ENCODE measurements around the gene ADGRF1. TPM values are rescaled to one million over a fixed set of nuclear protein-coding genes. Genes with fewer than 3 reads are reported as not detected.
A peak's percentile ranks its signal among the peaks of the same experiment; 100 is the strongest.
"Not testable (repeated sequence)": the region's sequence is repeated elsewhere in the genome, so short reads cannot be mapped to it uniquely, and the experiment has no call there.

The ADGRF1 gene
- total RNA-seq, 1 donor from 2014 or later = not detected

- TF ChIP-seq, protein P1, sequence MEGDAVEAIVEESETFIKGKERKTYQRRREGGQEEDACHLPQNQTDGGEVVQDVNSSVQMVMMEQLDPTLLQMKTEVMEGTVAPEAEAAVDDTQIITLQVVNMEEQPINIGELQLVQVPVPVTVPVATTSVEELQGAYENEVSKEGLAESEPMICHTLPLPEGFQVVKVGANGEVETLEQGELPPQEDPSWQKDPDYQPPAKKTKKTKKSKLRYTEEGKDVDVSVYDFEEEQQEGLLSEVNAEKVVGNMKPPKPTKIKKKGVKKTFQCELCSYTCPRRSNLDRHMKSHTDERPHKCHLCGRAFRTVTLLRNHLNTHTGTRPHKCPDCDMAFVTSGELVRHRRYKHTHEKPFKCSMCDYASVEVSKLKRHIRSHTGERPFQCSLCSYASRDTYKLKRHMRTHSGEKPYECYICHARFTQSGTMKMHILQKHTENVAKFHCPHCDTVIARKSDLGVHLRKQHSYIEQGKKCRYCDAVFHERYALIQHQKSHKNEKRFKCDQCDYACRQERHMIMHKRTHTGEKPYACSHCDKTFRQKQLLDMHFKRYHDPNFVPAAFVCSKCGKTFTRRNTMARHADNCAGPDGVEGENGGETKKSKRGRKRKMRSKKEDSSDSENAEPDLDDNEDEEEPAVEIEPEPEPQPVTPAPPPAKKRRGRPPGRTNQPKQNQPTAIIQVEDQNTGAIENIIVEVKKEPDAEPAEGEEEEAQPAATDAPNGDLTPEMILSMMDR (IDR thresholded peaks at IDR 0.05; ENCODE audit: unreplicated experiment) = no peak
- peaks cover 2% of the 10 kb centered on the region for H3K27me3 Mint-ChIP-seq (ENCODE audit: unreplicated experiment)
Measured at GRCh38 chr6:46996860-46997641, 45.1 kb downstream of the ADGRF1 start.

DNA sequence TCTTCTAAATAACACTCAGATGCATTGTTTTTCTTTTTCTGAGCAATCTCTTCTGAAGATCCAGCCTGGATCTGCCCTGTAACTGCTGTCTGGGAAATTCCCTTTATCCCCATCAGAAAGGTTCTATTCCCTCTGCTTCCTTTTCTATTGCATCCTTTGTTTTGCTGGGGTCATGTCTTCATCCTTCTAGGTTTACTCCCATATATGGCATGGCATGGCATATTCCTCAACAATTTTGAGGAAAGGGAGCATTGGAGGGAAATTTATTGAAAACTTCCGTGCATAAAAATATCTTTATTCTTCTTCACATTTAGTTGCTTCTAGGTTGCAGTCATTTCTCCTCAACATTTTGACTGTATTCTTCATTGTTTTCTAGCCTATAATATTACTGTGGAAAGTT is 47.2 kb downstream of the ADGRF1 start:
- Mint-ChIP-seq H3K4me1 (ENCODE audit: unreplicated experiment) (peaks cover 17% of the 10 kb centered on the region), H3K4me3 (ENCODE audit: unreplicated experiment) (no peak overlapping the region), H3K27me3 (ENCODE audit: unreplicated experiment) (peaks cover 2% of the 10 kb centered on the region)

More at GRCh38 chr6:46996860-46997641, 45.1 kb downstream of the ADGRF1 start:
- H3K36me3 Mint-ChIP-seq (ENCODE audit: low read depth, unreplicated experiment) = no peaks in the 10 kb centered on the region
- no peaks in the 10 kb centered on the region for H3K9me3 Mint-ChIP-seq (ENCODE audit: unreplicated experiment)
- no peak for DNase-seq (ENCODE audit: low spot score)
- no peak overlapping the region for H3K27ac Mint-ChIP-seq (ENCODE audit: unreplicated experiment)
- H3K4me1 Mint-ChIP-seq (ENCODE audit: unreplicated experiment) = peaks cover 3% of the 10 kb centered on the region
- H3K4me3 Mint-ChIP-seq (ENCODE audit: unreplicated experiment) = no peak overlapping the region

GRCh38 chr6:46993846-46994245 is 48.3 kb downstream of the ADGRF1 start:
- no peaks in the 10 kb centered on the region for H3K9me3 Mint-ChIP-seq (ENCODE audit: unreplicated experiment)
- TF ChIP-seq, protein P1 (IDR thresholded peaks at IDR 0.05; ENCODE audit: unreplicated experiment) = no peak
- H3K27me3 Mint-ChIP-seq (ENCODE audit: unreplicated experiment) = peaks cover 3% of the 10 kb centered on the region
- peaks cover 28% of the 10 kb centered on the region for H3K4me1 Mint-ChIP-seq (ENCODE audit: unreplicated experiment)
- DNase-seq (ENCODE audit: low spot score) = no peak
- no peak overlapping the region for H3K27ac Mint-ChIP-seq (ENCODE audit: unreplicated experiment)
- H3K36me3 Mint-ChIP-seq (ENCODE audit: low read depth, unreplicated experiment) = no peaks in the 10 kb centered on the region
- no peak overlapping the region for H3K4me3 Mint-ChIP-seq (ENCODE audit: unreplicated experiment)

More for the DNA sequence above, 47.2 kb downstream of the ADGRF1 start:
- no peak for DNase-seq (ENCODE audit: low spot score)
- TF ChIP-seq, protein P1 (IDR thresholded peaks at IDR 0.05; ENCODE audit: unreplicated experiment) = no peak
- Mint-ChIP-seq H3K27ac (ENCODE audit: unreplicated experiment) (no peak overlapping the region), H3K9me3 (ENCODE audit: unreplicated experiment) (no peaks in the 10 kb centered on the region), H3K36me3 (ENCODE audit: low read depth, unreplicated experiment) (no peaks in the 10 kb centered on the region)

- not testable (repeated sequence) for H3K27ac Mint-ChIP-seq (ENCODE audit: unreplicated experiment); H3K36me3 Mint-ChIP-seq (ENCODE audit: low read depth, unreplicated experiment); DNase-seq (ENCODE audit: low spot score); H3K27me3 Mint-ChIP-seq (ENCODE audit: unreplicated experiment); H3K9me3 Mint-ChIP-seq (ENCODE audit: unreplicated experiment); H3K4me3 Mint-ChIP-seq (ENCODE audit: unreplicated experiment)
- H3K4me1 Mint-ChIP-seq (ENCODE audit: unreplicated experiment) = peaks cover 30% of the 10 kb centered on the region
Measured at GRCh38 chr6:46992391-46992790, 49.7 kb downstream of the ADGRF1 start.

- not testable (repeated sequence) for H3K36me3 Mint-ChIP-seq (ENCODE audit: low read depth, unreplicated experiment); H3K9me3 Mint-ChIP-seq (ENCODE audit: unreplicated experiment); H3K4me3 Mint-ChIP-seq (ENCODE audit: unreplicated experiment); H3K27me3 Mint-ChIP-seq (ENCODE audit: unreplicated experiment)
- peak overlapping the region; percentile 92 for H3K27ac Mint-ChIP-seq (ENCODE audit: unreplicated experiment)
- DNase-seq (ENCODE audit: low spot score) = peak; percentile 18
- TF ChIP-seq, protein P1 (IDR thresholded peaks at IDR 0.05; ENCODE audit: unreplicated experiment) = peak; percentile 82
- H3K4me1 Mint-ChIP-seq (ENCODE audit: unreplicated experiment) = peaks cover 32% of the 10 kb centered on the region
Measured at GRCh38 chr6:46990818-46991510, 51.2 kb downstream of the ADGRF1 start.

Data from endothelial cell (in vitro differentiated cells).